ENCODE measurements around the gene PICALM.
"Not testable (repeated sequence)": the region's sequence is repeated elsewhere in the genome, so short reads cannot be mapped to it uniquely, and the experiment has no call there.

The PICALM gene

GRCh38 chr11:85934596-85935169 lies 134.2 kb downstream of the PICALM start:
- DNase-seq, result no peak

- no peak for DNase-seq
Measured at GRCh38 chr11:85930879-85931366, 138.0 kb downstream of the PICALM start.

GRCh38 chr11:85926653-85927214 lies 142.2 kb downstream of the PICALM start:
- DNase-seq, result not testable (repeated sequence)

GRCh38 chr11:85923455-85923854 lies 145.4 kb downstream of the PICALM start:
- no peak for DNase-seq

GRCh38 chr11:85922367-85922766 lies 146.5 kb downstream of the PICALM start:
- DNase-seq, result no peak

- DNase-seq, result no peak
Measured at GRCh38 chr11:85918910-85919794, 149.7 kb downstream of the PICALM start.

- no peak for DNase-seq
Measured at GRCh38 chr11:85914425-85914824, 154.5 kb downstream of the PICALM start.

GRCh38 chr11:85913513-85913912 lies 155.4 kb downstream of the PICALM start:
- DNase-seq, result no peak

GRCh38 chr11:85912414-85912813 lies 156.5 kb downstream of the PICALM start:
- DNase-seq, result no peak
